ENCODE data around the gene CRELD2.

CRELD2 gene

DNA sequence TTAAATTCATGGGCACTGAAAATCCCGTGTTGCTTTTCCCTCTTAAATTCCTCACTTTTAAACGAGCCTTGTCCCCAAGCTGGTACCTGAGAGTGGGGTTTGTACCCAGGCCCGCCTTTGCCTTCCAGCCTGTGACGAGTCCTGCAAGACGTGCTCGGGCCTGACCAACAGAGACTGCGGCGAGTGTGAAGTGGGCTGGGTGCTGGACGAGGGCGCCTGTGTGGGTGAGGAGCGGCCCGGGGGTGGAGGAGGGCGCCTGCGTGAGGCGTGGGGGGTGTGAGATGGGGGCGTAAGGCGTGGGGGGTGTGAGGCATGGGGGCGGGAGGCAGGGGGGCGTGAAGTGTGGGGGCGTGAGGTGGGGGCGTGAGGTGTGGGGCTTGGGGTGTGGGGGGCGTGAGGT, 4.0 kb downstream of the CRELD2 start (continued):
- TF ChIP-seq ZNF184 (tag by site-specific recombination; IDR thresholded peaks at IDR 0.05) (no peak), ZNF311 (tag by site-specific recombination; IDR thresholded peaks at IDR 0.05; ENCODE audit: borderline replicate concordance) (no peak), ZNF341 (tag by site-specific recombination; IDR thresholded peaks at IDR 0.05; ENCODE audit: low read depth) (no peak)

DNA sequence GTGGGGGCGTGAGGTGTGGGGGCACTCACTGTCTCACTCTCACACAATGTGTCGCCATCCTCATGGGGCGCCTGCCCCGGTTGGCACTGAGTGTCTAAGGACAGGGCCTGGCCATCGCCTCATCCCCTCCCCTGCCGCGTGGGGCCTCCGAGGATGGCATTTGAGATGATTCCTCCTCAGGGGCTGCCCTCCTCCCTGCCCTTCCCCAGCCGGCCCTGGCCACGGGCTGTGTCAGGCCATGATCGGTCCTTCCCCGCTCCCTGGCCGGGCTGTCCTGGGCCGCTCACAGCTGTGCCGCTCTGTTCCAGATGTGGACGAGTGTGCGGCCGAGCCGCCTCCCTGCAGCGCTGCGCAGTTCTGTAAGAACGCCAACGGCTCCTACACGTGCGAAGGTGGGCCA, 4.5 kb downstream of the CRELD2 start:
- Histone ChIP-seq H3K4me1 (ENCODE audit: control insufficient read depth, insufficient read depth, low read length) (no peaks in the 10 kb centered on the region), H3K36me3 (ENCODE audit: control insufficient read depth in 2 of 2, insufficient read depth in 1 of 2, low read length in 2 of 2) (peaks cover 0 to 59% of the 10 kb centered on the region in 2 experiments; a peak in 1 of 3 replicates), H3K4me3 (ENCODE audit: low read depth, low read length) (no peak overlapping the region), H3K9me3 (ENCODE audit: control insufficient read depth, insufficient read depth, low read depth, low read length) (no peaks in the 10 kb centered on the region), H3K27ac (ENCODE audit: extremely low read depth, low read depth, low read length) (no peak overlapping the region)
- CTCF ChIA-PET = no interaction called here
- POLR2A ChIA-PET = no interaction called here
- no peak for TF ChIP-seq ZNF394 (tag by site-specific recombination; IDR thresholded peaks at IDR 0.05; ENCODE audit: borderline replicate concordance)
- TF ChIP-seq ZFHX2 (tag by site-specific recombination; conservative IDR thresholded peaks at IDR 0.05) = 0 out of 2 replicates have a peak, but pooled peaks have one; percentile 4
- no peak for TF ChIP-seq SCRT2 (tag by site-specific recombination; IDR thresholded peaks at IDR 0.05)

DNA sequence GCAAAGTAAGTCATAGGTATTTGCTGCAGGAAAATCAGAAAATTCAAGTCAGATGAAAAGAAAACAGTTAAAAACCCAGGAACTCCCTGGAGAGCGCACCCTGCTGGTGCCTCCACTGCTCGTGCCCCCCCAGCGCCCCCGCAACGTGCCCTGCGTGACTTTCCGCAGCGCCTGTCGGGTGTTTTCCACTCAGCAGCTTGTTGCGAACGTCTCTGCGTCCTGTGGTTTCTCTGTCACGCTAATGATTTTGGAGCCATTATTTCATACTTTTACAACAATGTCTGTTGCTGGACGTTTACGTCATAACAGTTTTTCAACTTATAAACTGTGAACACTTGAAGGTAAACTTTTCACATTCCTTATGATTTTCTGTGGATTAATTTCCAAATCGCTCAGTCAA, 5.0 kb downstream of the CRELD2 start:
- no peaks in the 10 kb centered on the region for H3K4me1 ChIP-seq (ENCODE audit: control insufficient read depth, insufficient read depth, low read length)
- ChIA-PET CTCF (interaction anchor here (1.0 kb wide), 1 partner anchor 107 kb away, joined by 3 read pairs; no protein-coding TSS in a partner anchor), POLR2A (no interaction called here)
- no peak overlapping the region for H3K4me3 ChIP-seq (ENCODE audit: low read depth, low read length)
- no peaks in the 10 kb centered on the region for H3K9me3 ChIP-seq (ENCODE audit: control insufficient read depth, insufficient read depth, low read depth, low read length)
- no peak overlapping the region for H3K27ac ChIP-seq (ENCODE audit: extremely low read depth, low read depth, low read length)
- TF ChIP-seq, protein P1, sequence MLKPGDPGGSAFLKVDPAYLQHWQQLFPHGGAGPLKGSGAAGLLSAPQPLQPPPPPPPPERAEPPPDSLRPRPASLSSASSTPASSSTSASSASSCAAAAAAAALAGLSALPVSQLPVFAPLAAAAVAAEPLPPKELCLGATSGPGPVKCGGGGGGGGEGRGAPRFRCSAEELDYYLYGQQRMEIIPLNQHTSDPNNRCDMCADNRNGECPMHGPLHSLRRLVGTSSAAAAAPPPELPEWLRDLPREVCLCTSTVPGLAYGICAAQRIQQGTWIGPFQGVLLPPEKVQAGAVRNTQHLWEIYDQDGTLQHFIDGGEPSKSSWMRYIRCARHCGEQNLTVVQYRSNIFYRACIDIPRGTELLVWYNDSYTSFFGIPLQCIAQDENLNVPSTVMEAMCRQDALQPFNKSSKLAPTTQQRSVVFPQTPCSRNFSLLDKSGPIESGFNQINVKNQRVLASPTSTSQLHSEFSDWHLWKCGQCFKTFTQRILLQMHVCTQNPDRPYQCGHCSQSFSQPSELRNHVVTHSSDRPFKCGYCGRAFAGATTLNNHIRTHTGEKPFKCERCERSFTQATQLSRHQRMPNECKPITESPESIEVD (tag by site-specific recombination; IDR thresholded peaks at IDR 0.05) = peak; percentile 36; the same call in 1 of the 2 replicates
- 0 out of 2 replicates have a peak, but pooled peaks have one; percentile 10 for TF ChIP-seq ZNF341 (tag by site-specific recombination; IDR thresholded peaks at IDR 0.05; ENCODE audit: low read depth)
- TF ChIP-seq, protein P2, sequence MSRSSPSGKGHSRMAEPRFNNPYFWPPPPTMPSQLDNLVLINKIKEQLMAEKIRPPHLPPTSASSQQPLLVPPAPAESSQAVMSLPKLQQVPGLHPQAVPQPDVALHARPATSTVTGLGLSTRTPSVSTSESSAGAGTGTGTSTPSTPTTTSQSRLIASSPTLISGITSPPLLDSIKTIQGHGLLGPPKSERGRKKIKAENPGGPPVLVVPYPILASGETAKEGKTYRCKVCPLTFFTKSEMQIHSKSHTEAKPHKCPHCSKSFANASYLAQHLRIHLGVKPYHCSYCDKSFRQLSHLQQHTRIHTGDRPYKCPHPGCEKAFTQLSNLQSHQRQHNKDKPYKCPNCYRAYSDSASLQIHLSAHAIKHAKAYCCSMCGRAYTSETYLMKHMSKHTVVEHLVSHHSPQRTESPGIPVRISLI (tag by site-specific recombination; IDR thresholded peaks at IDR 0.05) = no peak
- no peak for TF ChIP-seq SP3 (tag by site-specific recombination; IDR thresholded peaks at IDR 0.05)
- peak; percentile 73 for TF ChIP-seq ZIC2 (tag by site-specific recombination; IDR thresholded peaks at IDR 0.05)
- peaks cover 0 to 59% of the 10 kb centered on the region in 2 experiments; a peak in 1 of 3 replicates for H3K36me3 ChIP-seq (ENCODE audit: control insufficient read depth in 2 of 2, insufficient read depth in 1 of 2, low read length in 2 of 2)

DNA sequence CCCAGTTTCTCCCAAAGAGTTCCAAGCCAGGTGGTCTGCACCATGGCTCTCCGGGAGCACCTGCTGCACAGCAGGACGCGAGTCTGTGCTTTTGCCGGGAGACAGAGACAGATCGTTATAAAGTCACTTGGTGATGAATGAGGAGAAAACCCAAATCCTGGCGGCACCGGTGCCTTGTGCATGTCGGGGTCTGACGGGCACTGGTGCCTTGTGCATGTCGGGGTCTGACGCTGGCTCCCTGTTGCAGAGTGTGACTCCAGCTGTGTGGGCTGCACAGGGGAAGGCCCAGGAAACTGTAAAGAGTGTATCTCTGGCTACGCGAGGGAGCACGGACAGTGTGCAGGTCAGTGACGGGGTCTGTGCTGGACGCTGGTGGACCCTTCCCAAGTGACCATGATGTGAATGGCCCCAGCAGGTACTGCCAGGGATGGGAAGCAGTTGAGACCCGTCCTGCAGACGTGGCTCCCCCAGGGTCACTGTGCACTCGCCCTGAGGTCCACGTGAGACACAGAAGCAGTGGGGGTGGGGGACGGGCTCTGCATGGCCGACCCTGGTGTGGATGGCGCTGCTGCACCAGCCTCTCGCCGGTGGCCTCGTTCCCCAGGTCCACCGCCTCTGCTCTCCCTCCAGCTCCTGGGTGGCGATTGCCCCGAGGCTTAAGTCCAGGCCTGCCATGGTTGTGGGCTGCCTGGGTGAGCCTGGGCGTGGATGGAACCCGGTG, 5.8 kb downstream of the CRELD2 start:
- H3K4me3 ChIP-seq (ENCODE audit: low read depth, low read length) = no peak overlapping the region
- no peaks in the 10 kb centered on the region for H3K4me1 ChIP-seq (ENCODE audit: control insufficient read depth, insufficient read depth, low read length)
- POLR2A ChIA-PET = no interaction called here
- H3K36me3 ChIP-seq (ENCODE audit: control insufficient read depth in 2 of 2, insufficient read depth in 1 of 2, low read length in 2 of 2) = peaks cover 0 to 59% of the 10 kb centered on the region in 2 experiments; a peak in 1 of 3 replicates
- CTCF ChIA-PET = interaction anchor here (0.6 to 1.0 kb wide), 2 partner anchors 106 to 772 kb away, joined by 3 read pairs; no protein-coding TSS in a partner anchor
- no peak overlapping the region for H3K27ac ChIP-seq (ENCODE audit: extremely low read depth, low read depth, low read length)
- TF ChIP-seq ZNF423 (tag by site-specific recombination; IDR thresholded peaks at IDR 0.05) = no peak
- no peak for TF ChIP-seq ZNF324 (tag by site-specific recombination; IDR thresholded peaks at IDR 0.05)
- TF ChIP-seq KLF8 (tag by site-specific recombination; IDR thresholded peaks at IDR 0.05) = no peak
- no peak for TF ChIP-seq ZNF266 (tag by site-specific recombination; IDR thresholded peaks at IDR 0.05; ENCODE audit: low read depth)
- no peak for TF ChIP-seq OVOL3 (tag by site-specific recombination; IDR thresholded peaks at IDR 0.05)
- TF ChIP-seq, protein P3, sequence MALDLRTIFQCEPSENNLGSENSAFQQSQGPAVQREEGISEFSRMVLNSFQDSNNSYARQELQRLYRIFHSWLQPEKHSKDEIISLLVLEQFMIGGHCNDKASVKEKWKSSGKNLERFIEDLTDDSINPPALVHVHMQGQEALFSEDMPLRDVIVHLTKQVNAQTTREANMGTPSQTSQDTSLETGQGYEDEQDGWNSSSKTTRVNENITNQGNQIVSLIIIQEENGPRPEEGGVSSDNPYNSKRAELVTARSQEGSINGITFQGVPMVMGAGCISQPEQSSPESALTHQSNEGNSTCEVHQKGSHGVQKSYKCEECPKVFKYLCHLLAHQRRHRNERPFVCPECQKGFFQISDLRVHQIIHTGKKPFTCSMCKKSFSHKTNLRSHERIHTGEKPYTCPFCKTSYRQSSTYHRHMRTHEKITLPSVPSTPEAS (tag by site-specific recombination; IDR thresholded peaks at IDR 0.05) = no peak
- TF ChIP-seq, protein P4, sequence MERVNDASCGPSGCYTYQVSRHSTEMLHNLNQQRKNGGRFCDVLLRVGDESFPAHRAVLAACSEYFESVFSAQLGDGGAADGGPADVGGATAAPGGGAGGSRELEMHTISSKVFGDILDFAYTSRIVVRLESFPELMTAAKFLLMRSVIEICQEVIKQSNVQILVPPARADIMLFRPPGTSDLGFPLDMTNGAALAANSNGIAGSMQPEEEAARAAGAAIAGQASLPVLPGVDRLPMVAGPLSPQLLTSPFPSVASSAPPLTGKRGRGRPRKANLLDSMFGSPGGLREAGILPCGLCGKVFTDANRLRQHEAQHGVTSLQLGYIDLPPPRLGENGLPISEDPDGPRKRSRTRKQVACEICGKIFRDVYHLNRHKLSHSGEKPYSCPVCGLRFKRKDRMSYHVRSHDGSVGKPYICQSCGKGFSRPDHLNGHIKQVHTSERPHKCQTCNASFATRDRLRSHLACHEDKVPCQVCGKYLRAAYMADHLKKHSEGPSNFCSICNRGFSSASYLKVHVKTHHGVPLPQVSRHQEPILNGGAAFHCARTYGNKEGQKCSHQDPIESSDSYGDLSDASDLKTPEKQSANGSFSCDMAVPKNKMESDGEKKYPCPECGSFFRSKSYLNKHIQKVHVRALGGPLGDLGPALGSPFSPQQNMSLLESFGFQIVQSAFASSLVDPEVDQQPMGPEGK (tag by site-specific recombination; IDR thresholded peaks at IDR 0.05) = no peak
- TF ChIP-seq ZNF530 (tag by site-specific recombination; IDR thresholded peaks at IDR 0.05; ENCODE audit: low read depth) = no peak
- no peak for TF ChIP-seq ZBTB8A (tag by site-specific recombination; IDR thresholded peaks at IDR 0.05)
- TF ChIP-seq ZNF830 (tag by site-specific recombination; IDR thresholded peaks at IDR 0.05; ENCODE audit: low read depth) = no peak
- TF ChIP-seq, protein P2 (tag by site-specific recombination; IDR thresholded peaks at IDR 0.05) = no peak
- no peak for TF ChIP-seq ZFHX2 (tag by site-specific recombination; conservative IDR thresholded peaks at IDR 0.05)
- no peak for TF ChIP-seq ZNF112 (tag by site-specific recombination; IDR thresholded peaks at IDR 0.05)
- H3K9me3 ChIP-seq (ENCODE audit: control insufficient read depth, insufficient read depth, low read depth, low read length) = no peaks in the 10 kb centered on the region

Measured in HEK293 (cell line).